Mucosa of descending colon (tissue), 3 donors: ENCODE results near the gene DUT. TPM values are rescaled to one million over a fixed set of nuclear protein-coding genes. Genes with fewer than 3 reads are reported as not detected.

Experiments
- ATAC-seq: fragments of 200-7000 bp; cut with Tn5 transposase; one replicate; pipeline ENCODE4 v1.9.1; 2020; ENCODE audit warnings: mild to moderate bottlenecking, moderate library complexity
- DNase-seq, 3 donors: peaks; one replicate each; pipeline ENCODE4 v3.0.0-alpha.2; 2020
- H3K36me3 ChIP-seq: fragments of 200-600 bp; one replicate; pipeline ENCODE4 v1.8.0; 2021; ENCODE audit warnings: low read depth, mild to moderate bottlenecking
- H3K4me1 ChIP-seq: fragments of 200-600 bp; one replicate; pipeline ENCODE4 v1.8.0; 2021; ENCODE audit warnings: low read depth, mild to moderate bottlenecking
- H3K4me3 ChIP-seq: fragments of 200-600 bp; one replicate; pipeline ENCODE4 v1.8.0; 2021; ENCODE audit warnings: mild to moderate bottlenecking
- H3K9me3 ChIP-seq: fragments of 200-600 bp; one replicate; pipeline ENCODE4 v1.8.0; 2021; ENCODE audit warnings: mild to moderate bottlenecking
- CTCF ChIP-seq: fragments of 200-600 bp; IDR thresholded peaks from one replicate; pipeline ENCODE4 v1.8.0; 2022; ENCODE audit warnings: antibody characterized with exemption, mild to moderate bottlenecking
- intact Hi-C, 2 donors: fragments of 100-400 bp; cut with DNase I in 1 of 2; cut with micrococcal nuclease in 1 of 2; formaldehyde crosslinking; loops; one replicate each; pipeline versions ENCODE4 v1.11.0 to v1.11.1; 2022; cut with DNase I, micrococcal nuclease
- total RNA-seq, 3 donors: library from RNA; stranded (reverse); fragmentation: NEBNext Ultra II Directional in 2 of 3; extraction: Animal tissue kit (Norgen Biotek cat#: 25700) in 2 of 3; gene quantifications; one replicate each; pipeline versions ENCODE4 v1.2.1 to v1.2.4, GENCODE V29; 2021 to 2023
- donor health status: DM: no; HTN: no; CAD: no; lungs with moderate emphysema.
- donor health status: DM: no; HTN: no; CAD: no.
- donor health status: DM: no; HTN: yes; CAD: no.

Gene DUT
- total RNA-seq, 3 donors from 2014 or later = 46.3 to 81.6 (median 69.4) TPM

- H3K36me3 ChIP-seq = no peaks in the 10 kb centered on the region
- intact Hi-C loops = no loop called here
- H3K9me3 ChIP-seq = no peaks in the 10 kb centered on the region
Observed at GRCh38 chr15:48300038-48300437, 31.2 kb upstream of the DUT start.

GRCh38 chr15:48304398-48304797, 26.8 kb upstream of the DUT start:
- Histone ChIP-seq H3K4me3 (no peak overlapping the region), H3K9me3 (no peaks in the 10 kb centered on the region), H3K36me3 (no peaks in the 10 kb centered on the region), H3K4me1 (no peaks in the 10 kb centered on the region)
- intact Hi-C loops = no loop called here
- no peak for TF ChIP-seq CTCF
- ATAC-seq = no peak
- DNase-seq = no peak

More at GRCh38 chr15:48300038-48300437, 31.2 kb upstream of the DUT start:
- Histone ChIP-seq H3K4me1 (no peaks in the 10 kb centered on the region), H3K4me3 (no peak overlapping the region)
- ATAC-seq (no peak), DNase-seq (no peak)
- no peak for TF ChIP-seq CTCF

- no peaks in the 10 kb centered on the region for H3K36me3 ChIP-seq
- TF ChIP-seq CTCF = no peak
- no peak for DNase-seq
- H3K4me1 ChIP-seq = no peaks in the 10 kb centered on the region
- H3K9me3 ChIP-seq = no peaks in the 10 kb centered on the region
- H3K4me3 ChIP-seq = no peak overlapping the region
- no peak for ATAC-seq
- intact Hi-C loops = no loop called here
Observed at GRCh38 chr15:48306639-48307038, 24.6 kb upstream of the DUT start.

- intact Hi-C loops = no loop called here
- Histone ChIP-seq H3K9me3 (no peaks in the 10 kb centered on the region), H3K4me3 (no peak overlapping the region), H3K4me1 (no peaks in the 10 kb centered on the region), H3K36me3 (no peaks in the 10 kb centered on the region)
- ATAC-seq (no peak), DNase-seq (no peak)
- no peak for TF ChIP-seq CTCF
Observed at GRCh38 chr15:48307586-48307985, 23.6 kb upstream of the DUT start.

GRCh38 chr15:48309740-48310139, 21.5 kb upstream of the DUT start:
- intact Hi-C loops = no loop called here
- no peak for TF ChIP-seq CTCF
- Histone ChIP-seq H3K4me1 (no peaks in the 10 kb centered on the region), H3K36me3 (no peaks in the 10 kb centered on the region), H3K4me3 (no peak overlapping the region), H3K9me3 (no peaks in the 10 kb centered on the region)
- ATAC-seq (no peak), DNase-seq (no peak)

GRCh38 chr15:48313216-48313615, 18.0 kb upstream of the DUT start:
- no peak overlapping the region for H3K4me3 ChIP-seq
- no peaks in the 10 kb centered on the region for H3K36me3 ChIP-seq
- DNase-seq = no peak
- no peak for TF ChIP-seq CTCF
- no peaks in the 10 kb centered on the region for H3K4me1 ChIP-seq
- intact Hi-C loops = no loop called here
- no peak for ATAC-seq
- no peaks in the 10 kb centered on the region for H3K9me3 ChIP-seq
